Measurements from ENCODE around the gene ONECUT2.
"Not testable (repeated sequence)": the region's sequence is repeated elsewhere in the genome, so short reads cannot be mapped to it uniquely, and the experiment has no call there.

ONECUT2 gene
- 0 to 0.12 reads per million in 2 experiments for total RNA-seq

DNA sequence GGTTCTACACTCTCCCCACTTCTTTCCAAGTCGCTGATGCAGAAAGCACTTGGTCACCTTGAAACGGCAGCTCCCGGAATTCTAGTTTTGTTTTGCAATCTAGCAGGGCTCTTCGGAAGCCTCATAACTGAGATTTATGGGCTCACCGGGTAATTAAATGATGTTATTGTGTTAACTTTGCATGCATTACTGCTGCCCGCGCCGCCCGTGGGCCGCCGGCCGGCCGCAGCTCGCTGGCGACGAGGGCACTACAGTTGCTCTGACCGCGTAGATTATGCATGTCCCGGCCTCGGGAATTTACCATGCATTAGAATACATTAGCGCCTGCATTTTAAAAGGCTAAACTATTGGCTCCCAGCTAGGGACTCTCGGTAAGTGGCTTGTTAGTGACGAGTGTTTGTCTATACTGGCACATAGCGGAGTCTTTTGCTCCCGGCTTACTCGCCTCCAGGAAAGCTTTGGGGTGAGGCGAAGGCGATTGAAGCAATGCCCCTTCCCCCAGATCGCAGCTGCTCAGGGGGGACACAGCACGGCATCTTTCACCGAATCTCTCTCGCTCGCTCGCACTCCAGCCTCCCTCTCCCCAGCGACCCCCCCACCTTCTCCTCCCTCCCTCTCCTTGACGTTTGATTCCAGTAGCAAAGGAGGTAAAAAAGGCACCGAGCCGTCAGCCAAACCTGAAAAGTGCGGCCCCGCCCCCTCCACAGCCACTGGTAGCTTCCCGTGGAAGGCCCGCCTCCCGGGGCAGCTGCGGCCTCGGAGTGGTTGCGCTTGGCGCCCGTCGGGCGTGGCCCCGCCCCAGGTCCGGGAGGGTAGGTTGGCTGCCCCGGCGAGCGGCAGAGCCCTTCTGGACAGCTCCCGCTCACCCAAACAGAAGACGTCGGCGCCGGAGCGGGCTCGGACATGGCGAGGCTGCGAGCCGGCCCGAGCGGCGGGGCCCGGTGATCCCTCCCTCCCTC, at the start of gene ONECUT2:
Gene ONECUT2, plus strand, starts transcription at position 839 of the 959 bp plus-strand sequence. CDS start 343 bp downstream, outside the sequence.
- peak; percentile 25 for DNase-seq (ENCODE audit: low read depth)

DNA sequence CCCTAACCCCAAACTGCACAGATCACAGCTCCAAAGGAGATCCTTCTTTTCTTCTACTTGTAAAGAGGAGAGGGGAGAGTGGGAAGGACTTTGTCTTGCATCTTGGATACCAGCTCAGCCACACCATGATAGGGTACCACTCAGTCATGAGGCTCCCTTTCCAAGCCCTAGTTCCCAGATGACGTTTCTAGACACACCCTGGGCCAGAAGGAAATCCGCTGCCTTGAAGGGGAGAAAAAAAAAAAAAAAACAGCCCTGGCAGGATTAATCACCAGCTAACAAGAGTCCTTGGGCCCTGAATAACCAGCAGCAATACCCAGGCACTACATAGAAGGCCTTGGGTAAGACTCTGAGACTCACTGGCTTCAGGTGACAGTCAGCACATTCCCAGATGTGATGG, 45.9 kb upstream of the ONECUT2 start:
- no peak for DNase-seq (ENCODE audit: low read depth)

DNA sequence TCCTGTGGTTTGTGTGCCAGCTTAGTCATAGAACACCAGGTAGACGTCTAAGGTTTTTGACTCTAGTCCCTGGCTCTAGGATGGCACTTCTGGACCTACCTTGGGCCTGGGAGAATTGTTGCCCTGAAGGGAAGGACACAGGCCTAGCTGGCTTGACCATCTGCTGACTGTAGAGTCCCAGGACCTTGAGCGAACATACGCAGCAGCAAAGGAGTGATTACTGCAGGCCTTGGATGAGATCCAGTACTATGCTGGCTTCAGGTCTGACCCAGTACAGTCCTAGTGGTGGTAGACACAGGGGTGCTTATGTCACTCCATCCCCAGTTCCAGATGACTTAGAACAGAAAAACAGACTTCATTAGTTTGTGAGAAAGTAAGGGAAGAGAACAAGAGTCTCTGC, 45.1 kb upstream of the ONECUT2 start:
- no peak for DNase-seq (ENCODE audit: low read depth)

DNA sequence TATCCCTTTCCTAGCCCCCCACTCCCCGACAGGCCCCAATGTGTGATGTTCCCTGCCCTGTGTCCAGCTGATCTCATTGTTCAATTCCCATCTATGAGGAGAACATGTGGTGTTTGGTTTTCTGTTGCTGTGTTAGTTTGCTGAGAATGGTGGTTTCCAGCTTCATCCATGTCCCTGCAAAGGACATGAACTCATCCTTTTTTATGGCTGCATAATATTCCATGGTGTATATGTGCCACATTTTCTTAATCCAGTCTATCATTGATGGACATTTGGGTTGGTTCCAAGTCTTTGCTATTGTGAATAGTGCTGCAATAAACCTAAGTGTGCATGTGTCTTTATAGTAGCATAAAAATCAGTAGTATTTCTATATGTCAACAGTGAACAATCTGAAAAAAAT, 40.4 kb upstream of the ONECUT2 start:
- not testable (repeated sequence) for DNase-seq (ENCODE audit: low read depth)

- DNase-seq (ENCODE audit: low read depth): not testable (repeated sequence)
Measured at GRCh38 chr18:57396831-57397230, 38.3 kb upstream of the ONECUT2 start.

DNA sequence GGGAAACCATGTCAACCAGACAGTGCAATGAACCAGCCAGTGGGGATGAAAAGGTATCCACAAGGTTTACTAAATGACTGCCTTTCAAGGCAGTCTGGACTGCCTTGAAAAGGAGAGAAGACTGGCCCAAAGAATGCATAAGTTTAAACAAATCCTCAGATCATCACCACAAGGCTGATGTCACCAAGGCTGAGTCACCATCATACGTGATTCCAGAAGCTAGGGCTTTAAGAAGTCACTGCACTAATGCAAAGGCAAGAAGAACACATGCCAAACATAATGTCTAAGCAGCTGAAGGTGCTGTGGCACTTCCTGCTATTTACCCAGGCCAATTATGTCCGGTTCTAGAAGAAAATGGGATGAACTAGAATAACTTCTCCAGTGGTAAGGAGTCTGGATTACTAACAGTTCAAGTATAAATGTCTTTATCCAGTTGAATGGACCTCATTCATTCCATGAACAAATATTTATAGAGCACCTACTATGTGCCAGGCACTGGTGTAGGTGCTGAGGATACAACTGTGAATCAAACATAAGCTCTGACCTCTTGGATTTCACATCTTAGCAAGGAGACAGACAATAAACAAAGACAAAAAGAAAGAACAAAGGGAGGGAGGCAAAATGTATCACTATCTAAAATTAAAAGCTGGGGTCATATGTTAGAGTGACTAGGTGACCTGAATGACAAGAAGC, 37.6 kb upstream of the ONECUT2 start:
- DNase-seq (ENCODE audit: low read depth): no peak

DNA sequence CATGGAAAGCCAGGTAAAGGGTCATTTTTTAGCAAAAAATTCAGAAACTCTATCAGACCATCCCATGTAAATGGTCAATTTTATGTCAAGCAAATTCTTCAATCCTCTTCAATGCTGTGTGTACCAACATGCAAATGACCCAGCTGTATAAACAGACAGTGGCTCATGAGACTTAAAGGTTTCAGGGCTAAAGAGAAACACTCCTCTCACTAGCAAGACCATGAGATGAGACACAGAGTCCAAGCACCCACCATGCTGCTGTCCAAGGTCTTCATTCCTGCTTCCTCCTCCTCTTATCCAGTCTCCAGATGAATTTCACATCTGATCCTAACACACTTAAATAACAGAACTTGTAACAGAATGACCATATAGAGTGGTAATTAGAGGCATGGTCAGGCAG, 30.8 kb upstream of the ONECUT2 start:
- no peak for DNase-seq (ENCODE audit: low read depth)

DNA sequence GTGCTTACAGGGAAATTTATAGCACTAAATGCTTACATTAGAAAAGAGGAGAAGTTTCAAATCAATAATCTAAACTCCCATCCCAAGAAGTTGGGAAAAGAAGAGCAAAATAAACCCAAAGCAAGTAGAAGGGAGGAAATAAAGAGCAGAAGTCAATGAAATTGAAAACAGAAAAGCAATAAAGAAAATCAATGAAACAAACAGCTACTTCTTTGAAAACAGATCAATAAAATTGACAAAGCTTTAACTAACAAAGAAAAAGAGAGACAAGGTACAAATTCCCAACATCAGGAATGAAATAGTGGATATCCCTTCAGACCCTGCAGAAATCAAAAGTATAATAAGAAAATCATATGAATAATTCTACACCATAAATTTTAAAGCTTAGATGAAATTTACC, 25.5 kb upstream of the ONECUT2 start:
- no peak for DNase-seq (ENCODE audit: low read depth)

DNA sequence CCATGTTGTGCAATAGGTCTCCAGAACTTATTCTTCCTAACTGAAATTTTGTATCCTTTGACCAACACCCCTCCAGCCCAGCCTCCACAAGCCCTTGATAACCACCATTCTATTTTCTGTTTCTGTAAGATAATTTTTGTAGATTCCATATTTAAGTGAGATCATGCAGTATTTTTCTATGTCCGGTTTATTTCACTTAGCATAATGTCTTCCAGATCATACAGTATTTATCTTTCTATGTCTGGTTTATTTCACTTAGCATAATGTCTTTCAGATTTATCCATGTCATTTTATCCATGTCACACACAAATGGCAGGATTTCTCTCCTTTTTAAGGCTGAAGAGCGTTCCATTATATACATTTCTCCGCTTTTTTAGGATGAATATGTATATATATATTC, 24.4 kb upstream of the ONECUT2 start:
- no peak for DNase-seq (ENCODE audit: low read depth)

DNA sequence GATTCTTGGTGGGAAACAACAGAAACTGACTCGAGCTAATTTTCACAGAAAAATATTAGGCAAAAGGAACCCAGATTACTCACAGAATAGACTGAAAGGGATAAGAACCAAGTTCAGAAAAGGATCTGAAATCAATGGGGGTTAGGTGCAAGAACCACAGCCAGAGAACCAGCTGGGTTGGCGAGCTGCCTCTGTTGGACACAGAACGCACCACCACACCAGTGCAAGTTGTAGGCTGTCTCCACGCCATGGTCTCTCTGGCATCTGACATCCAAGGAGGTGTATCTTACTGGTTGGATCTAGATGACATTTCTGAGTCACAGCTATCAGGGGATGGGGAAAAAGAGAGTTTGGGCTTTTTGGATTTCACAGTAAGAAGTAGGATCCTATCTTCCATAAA, 18.6 kb upstream of the ONECUT2 start:
- DNase-seq (ENCODE audit: low read depth): no peak

- no peak for DNase-seq (ENCODE audit: low read depth)
Measured at GRCh38 chr18:57422313-57422872, 12.8 kb upstream of the ONECUT2 start.

- DNase-seq (ENCODE audit: low read depth): no peak
Measured at GRCh38 chr18:57423821-57424220, 11.4 kb upstream of the ONECUT2 start.

GRCh38 chr18:57425096-57425495, 10.1 kb upstream of the ONECUT2 start:
- DNase-seq (ENCODE audit: low read depth): no peak

- DNase-seq (ENCODE audit: low read depth): no peak
Measured at GRCh38 chr18:57426187-57426586, 9.0 kb upstream of the ONECUT2 start.

- no peak for DNase-seq (ENCODE audit: low read depth)
Measured at GRCh38 chr18:57427429-57428201, 7.6 kb upstream of the ONECUT2 start.

DNA sequence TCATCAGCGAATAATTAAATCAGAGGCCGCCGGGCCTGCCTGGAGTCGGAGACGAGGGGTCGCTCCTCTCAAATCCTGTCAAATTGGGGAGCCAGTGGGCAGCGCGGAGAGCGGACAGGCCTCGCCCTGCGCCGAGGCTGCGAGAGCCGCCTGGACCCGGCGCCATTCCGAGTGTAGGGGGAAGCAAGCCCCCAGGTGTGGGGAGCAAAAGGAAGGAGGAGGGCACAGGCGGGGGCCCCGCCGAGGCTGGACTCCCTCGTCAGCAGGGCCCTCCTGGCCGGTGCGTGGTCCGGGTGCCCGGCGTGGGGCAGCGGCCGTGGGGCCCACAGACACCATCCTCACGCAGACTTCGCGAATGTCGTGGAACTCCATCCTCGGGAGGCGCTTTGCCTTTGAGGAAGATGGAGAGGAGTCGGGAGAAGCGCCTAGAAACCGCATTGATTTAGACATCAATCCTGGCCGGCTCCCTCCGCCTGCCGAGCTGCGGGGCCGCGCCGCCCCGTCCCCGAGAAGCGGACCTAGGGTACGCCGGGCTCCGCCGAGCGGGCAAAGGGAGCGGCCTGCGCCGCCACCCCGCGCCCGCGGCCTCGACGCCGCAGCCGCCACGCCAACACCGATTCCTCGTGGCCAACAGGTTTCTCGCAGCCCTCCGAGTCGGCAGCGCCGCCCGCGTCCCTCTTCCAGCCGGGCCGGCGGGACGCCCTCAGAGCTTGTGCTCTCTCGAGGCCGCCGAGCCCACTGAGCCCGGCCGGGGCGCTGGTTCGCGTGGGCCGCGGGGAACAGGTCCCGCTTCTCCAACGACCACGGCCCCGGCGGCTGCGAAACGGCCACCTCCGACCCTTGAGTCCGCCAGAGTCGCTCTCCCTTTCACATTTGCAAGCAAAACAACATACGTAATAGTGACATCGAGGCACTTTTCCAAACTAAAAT, 6.7 kb upstream of the ONECUT2 start:
- no peak for DNase-seq (ENCODE audit: low read depth)

DNA sequence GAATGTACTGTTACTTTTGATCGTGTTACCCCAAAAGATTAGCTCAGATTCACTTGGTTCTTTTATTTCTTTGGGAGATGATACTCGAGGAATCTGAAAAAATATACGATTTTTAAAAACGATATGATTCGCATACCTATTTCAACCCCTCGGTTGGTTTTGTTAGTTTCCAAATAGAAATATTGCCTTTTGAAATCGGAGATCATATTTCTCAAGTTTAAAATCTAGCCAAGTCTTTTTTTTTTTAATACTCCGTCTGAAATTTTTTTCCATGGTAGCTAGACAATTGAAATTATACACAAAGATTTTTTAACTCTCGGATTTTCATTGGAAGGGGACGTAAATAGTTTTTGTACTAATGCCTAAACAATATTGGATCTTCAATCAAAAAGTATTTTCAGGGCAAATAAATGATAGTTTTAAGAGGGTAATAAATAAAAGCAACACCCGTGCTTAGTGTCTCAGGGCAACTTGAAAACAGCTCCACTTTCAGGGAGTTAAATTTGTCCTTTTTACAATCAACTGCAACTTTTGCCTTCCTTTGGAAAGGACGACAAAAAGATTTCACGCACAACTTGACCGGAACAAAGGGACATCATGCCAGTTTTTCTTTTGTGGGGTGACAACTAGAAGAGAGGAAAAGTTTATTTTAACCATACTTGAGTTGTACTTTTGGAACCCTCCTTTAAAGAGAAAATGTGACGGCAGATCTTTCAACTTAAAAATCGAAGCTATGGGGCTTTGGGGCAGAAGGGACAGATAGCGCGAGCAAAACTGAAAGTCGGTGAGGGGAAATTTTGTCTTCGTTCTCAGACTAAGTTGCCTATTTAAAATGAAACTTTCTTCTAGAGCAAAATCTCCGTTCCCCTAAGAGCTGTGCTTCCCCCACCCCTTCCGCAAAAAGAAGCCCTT, 5.8 kb upstream of the ONECUT2 start:
- no peak for DNase-seq (ENCODE audit: low read depth)

DNA sequence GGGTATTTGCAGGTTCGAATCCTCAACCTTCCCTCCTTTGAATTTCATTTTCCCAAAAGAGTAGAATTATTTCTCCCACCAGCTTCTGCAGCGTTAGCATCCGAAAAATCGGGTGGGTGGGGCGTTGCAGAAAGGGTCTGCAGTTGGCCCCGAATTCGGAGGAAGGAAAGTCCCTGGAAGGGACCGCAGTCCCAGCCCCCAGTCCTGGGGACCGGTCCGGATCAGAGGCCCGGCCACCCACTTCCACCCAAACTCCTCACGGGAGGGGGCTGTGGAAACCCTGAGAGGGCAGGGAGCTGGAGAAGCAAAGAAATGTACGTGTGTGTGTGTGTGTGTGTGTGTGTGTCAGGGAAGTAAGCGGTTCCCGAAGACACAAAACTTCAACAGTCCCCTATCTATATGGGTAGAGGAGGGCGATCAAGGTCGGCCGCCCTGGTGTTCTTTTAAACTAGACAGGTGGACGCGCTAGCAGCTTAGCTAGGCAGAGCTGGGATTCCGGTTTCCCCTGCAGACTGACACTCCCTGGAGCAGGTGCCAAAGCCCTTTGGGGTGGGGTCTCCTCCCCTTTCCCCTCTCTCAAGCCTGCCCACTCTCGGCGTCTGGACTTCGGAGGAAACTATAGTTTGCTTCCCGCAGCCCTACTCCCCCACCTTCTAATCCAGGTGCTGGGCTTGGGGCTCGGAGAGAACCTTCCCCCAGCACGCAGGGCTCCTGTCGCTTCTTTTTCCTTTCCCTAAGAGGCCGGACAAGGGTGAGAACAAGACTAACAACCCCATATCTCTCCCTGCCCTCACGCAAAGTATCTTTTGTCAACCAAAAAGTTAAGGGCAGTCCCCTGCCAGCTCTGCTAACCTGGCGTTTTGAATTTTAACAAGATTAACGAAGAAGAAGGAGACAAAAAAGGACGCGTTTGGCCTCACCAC, 4.8 kb upstream of the ONECUT2 start:
- no peak for DNase-seq (ENCODE audit: low read depth)

DNA sequence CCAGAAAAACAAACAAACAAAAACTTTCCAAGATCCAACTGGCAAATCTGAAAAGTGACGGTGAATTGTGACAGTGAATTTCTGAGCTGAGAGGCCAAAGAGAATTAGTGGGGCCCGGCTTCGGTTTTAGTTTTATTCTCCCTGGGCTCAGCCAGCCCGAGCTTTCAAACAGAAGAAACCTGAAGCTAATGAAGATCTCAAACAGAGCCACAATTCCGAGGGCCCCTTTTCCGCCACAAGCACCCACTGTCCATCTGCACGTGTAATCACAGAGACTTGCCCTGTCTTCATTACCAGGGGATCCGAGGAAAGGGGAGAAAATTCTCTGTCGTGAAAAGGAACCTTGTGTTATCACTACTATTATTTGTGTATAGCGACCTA, 4.2 kb upstream of the ONECUT2 start:
- no peak for DNase-seq (ENCODE audit: low read depth)

All from T follicular helper cell (primary cell).